ENCODE data around the gene PIEZO2.
"Not testable (repeated sequence)": the region's sequence is repeated elsewhere in the genome, so short reads cannot be mapped to it uniquely, and the experiment has no call there.

PIEZO2 gene

GRCh38 chr18:10923551-10924070, 225.8 kb downstream of the PIEZO2 start:
- DNase-seq = no peak

- DNase-seq = no peak
Measured at GRCh38 chr18:10923141-10923540, 226.2 kb downstream of the PIEZO2 start.

- not testable (repeated sequence) for DNase-seq
Measured at GRCh38 chr18:10922712-10923111, 226.7 kb downstream of the PIEZO2 start.

- not testable (repeated sequence) for DNase-seq
Measured at GRCh38 chr18:10920309-10920708, 229.1 kb downstream of the PIEZO2 start.

- DNase-seq = no peak
Measured at GRCh38 chr18:10919851-10920250, 229.5 kb downstream of the PIEZO2 start.

GRCh38 chr18:10916865-10917264, 232.5 kb downstream of the PIEZO2 start:
- DNase-seq = no peak

- DNase-seq = no peak
Measured at GRCh38 chr18:10916387-10916786, 233.0 kb downstream of the PIEZO2 start.

- not testable (repeated sequence) for DNase-seq
Measured at GRCh38 chr18:10915748-10916147, 233.6 kb downstream of the PIEZO2 start.

- not testable (repeated sequence) for DNase-seq
Measured at GRCh38 chr18:10914610-10915009, 234.8 kb downstream of the PIEZO2 start.

- DNase-seq = no peak
Measured at GRCh38 chr18:10913919-10914318, 235.4 kb downstream of the PIEZO2 start.

GRCh38 chr18:10912790-10913545, 236.4 kb downstream of the PIEZO2 start:
- DNase-seq = no peak

- no peak for DNase-seq
Measured at GRCh38 chr18:10909724-10910123, 239.6 kb downstream of the PIEZO2 start.

- DNase-seq = no peak
Measured at GRCh38 chr18:10908760-10909159, 240.6 kb downstream of the PIEZO2 start.

- DNase-seq = no peak
Measured at GRCh38 chr18:10907749-10908148, 241.6 kb downstream of the PIEZO2 start.

GRCh38 chr18:10901329-10901728, 248.0 kb downstream of the PIEZO2 start:
- no peak for DNase-seq

GRCh38 chr18:10900435-10900834, 248.9 kb downstream of the PIEZO2 start:
- no peak for DNase-seq

GRCh38 chr18:10899481-10899880, 249.9 kb downstream of the PIEZO2 start:
- DNase-seq = no peak

- DNase-seq = no peak
Measured at GRCh38 chr18:10898417-10898974, 250.9 kb downstream of the PIEZO2 start.

- no peak for DNase-seq
Measured at GRCh38 chr18:10896851-10897250, 252.5 kb downstream of the PIEZO2 start.

GRCh38 chr18:10895976-10896375, 253.4 kb downstream of the PIEZO2 start:
- DNase-seq = no peak

- no peak for DNase-seq
Measured at GRCh38 chr18:10894501-10894900, 254.9 kb downstream of the PIEZO2 start.

- no peak for DNase-seq
Measured at GRCh38 chr18:10893761-10894160, 255.6 kb downstream of the PIEZO2 start.

- DNase-seq = no peak
Measured at GRCh38 chr18:10893196-10893595, 256.2 kb downstream of the PIEZO2 start.

- no peak for DNase-seq
Measured at GRCh38 chr18:10892786-10893185, 256.6 kb downstream of the PIEZO2 start.

GRCh38 chr18:10890022-10890421, 259.3 kb downstream of the PIEZO2 start:
- no peak for DNase-seq

Data from CD4-positive, alpha-beta T cell treated with Interleukin-17A for 1 hour (primary cell).